ENCODE data around the gene PDHX.

Gene PDHX

GRCh38 chr11:35036639-35037038 is 120.2 kb downstream of the PDHX start:
- H3K27ac ChIP-seq (ENCODE audit: low read length), result no peak overlapping the region
- H3F3A ChIP-seq (ENCODE audit: insufficient read depth, low read length), result peaks cover 19% of the 10 kb centered on the region
- H3K79me2 ChIP-seq (ENCODE audit: low read length), result no peaks in the 10 kb centered on the region
- H3K4me1 ChIP-seq (ENCODE audit: low read length), result peaks cover 22% of the 10 kb centered on the region
- no peak overlapping the region for H3K4me2 ChIP-seq (ENCODE audit: low read depth, low read length)
- TF ChIP-seq CTCF (IDR thresholded peaks at IDR 0.05; ENCODE audit: low read length) (no peak), EZH2 (optimal IDR thresholded peaks at IDR 0.05; ENCODE audit: low read depth, low read length) (no peak), EZH2phosphoT487 (IDR thresholded peaks at IDR 0.05; ENCODE audit: low read length) (no peak)
- no peaks in the 10 kb centered on the region for H3K9me3 ChIP-seq (replicated peaks; ENCODE audit: insufficient read depth, low read length)
- H3K9ac ChIP-seq (ENCODE audit: low read length), result no peak overlapping the region
- no peak for DNase-seq
- no peaks in the 10 kb centered on the region for H4K20me1 ChIP-seq (ENCODE audit: insufficient read depth, low read length)
- no peaks in the 10 kb centered on the region for H3K27me3 ChIP-seq (replicated peaks; ENCODE audit: insufficient read depth, low read length)
- no peak overlapping the region for H2AFZ ChIP-seq (ENCODE audit: low read length)
- H3K4me3 ChIP-seq (ENCODE audit: low read length), result no peak overlapping the region
- no peaks in the 10 kb centered on the region for H3K9me2 ChIP-seq (replicated peaks; ENCODE audit: insufficient read depth, low read length)
- no peaks in the 10 kb centered on the region for H3K36me3 ChIP-seq (replicated peaks; ENCODE audit: insufficient read depth, low read length)

GRCh38 chr11:35038211-35038928 is 122.0 kb downstream of the PDHX start:
- Histone ChIP-seq H3K27me3 (replicated peaks; ENCODE audit: insufficient read depth, low read length) (no peaks in the 10 kb centered on the region), H3K27ac (ENCODE audit: low read length) (no peak overlapping the region), H3K4me1 (ENCODE audit: low read length) (peaks cover 32% of the 10 kb centered on the region), H3K9me2 (replicated peaks; ENCODE audit: insufficient read depth, low read length) (no peaks in the 10 kb centered on the region), H3K9me3 (replicated peaks; ENCODE audit: insufficient read depth, low read length) (no peaks in the 10 kb centered on the region), H3K79me2 (ENCODE audit: low read length) (no peaks in the 10 kb centered on the region), H4K20me1 (ENCODE audit: insufficient read depth, low read length) (no peaks in the 10 kb centered on the region), H2AFZ (ENCODE audit: low read length) (no peak overlapping the region), H3K36me3 (replicated peaks; ENCODE audit: insufficient read depth, low read length) (no peaks in the 10 kb centered on the region), H3K4me3 (ENCODE audit: low read length) (no peak overlapping the region), H3K9ac (ENCODE audit: low read length) (no peak overlapping the region), H3K4me2 (ENCODE audit: low read depth, low read length) (no peak overlapping the region), H3F3A (ENCODE audit: insufficient read depth, low read length) (peaks cover 19% of the 10 kb centered on the region)
- no peak for DNase-seq
- TF ChIP-seq CTCF (IDR thresholded peaks at IDR 0.05; ENCODE audit: low read length) (no peak), EZH2 (optimal IDR thresholded peaks at IDR 0.05; ENCODE audit: low read depth, low read length) (no peak), EZH2phosphoT487 (IDR thresholded peaks at IDR 0.05; ENCODE audit: low read length) (no peak)

- Histone ChIP-seq H4K20me1 (ENCODE audit: insufficient read depth, low read length) (no peaks in the 10 kb centered on the region), H3K27me3 (replicated peaks; ENCODE audit: insufficient read depth, low read length) (no peaks in the 10 kb centered on the region), H3K4me3 (ENCODE audit: low read length) (no peak overlapping the region), H3K9me3 (replicated peaks; ENCODE audit: insufficient read depth, low read length) (no peaks in the 10 kb centered on the region), H2AFZ (ENCODE audit: low read length) (no peak overlapping the region), H3K27ac (ENCODE audit: low read length) (no peak overlapping the region; the same call in 1 of the 2 replicates), H3K9ac (ENCODE audit: low read length) (no peak overlapping the region), H3K9me2 (replicated peaks; ENCODE audit: insufficient read depth, low read length) (no peaks in the 10 kb centered on the region), H3K36me3 (replicated peaks; ENCODE audit: insufficient read depth, low read length) (no peaks in the 10 kb centered on the region), H3K4me2 (ENCODE audit: low read depth, low read length) (no peak overlapping the region), H3K4me1 (ENCODE audit: low read length) (peaks cover 32% of the 10 kb centered on the region), H3F3A (ENCODE audit: insufficient read depth, low read length) (peaks cover 19% of the 10 kb centered on the region), H3K79me2 (ENCODE audit: low read length) (no peaks in the 10 kb centered on the region)
- no peak for DNase-seq
- TF ChIP-seq CTCF (IDR thresholded peaks at IDR 0.05; ENCODE audit: low read length), result no peak
- no peak for TF ChIP-seq EZH2phosphoT487 (IDR thresholded peaks at IDR 0.05; ENCODE audit: low read length)
- TF ChIP-seq EZH2 (optimal IDR thresholded peaks at IDR 0.05; ENCODE audit: low read depth, low read length), result no peak
Observed at GRCh38 chr11:35039076-35039475, 122.7 kb downstream of the PDHX start.
